Neural progenitor cell (in vitro differentiated cells): ENCODE results near the gene NAP1L5. TPM values are rescaled to one million over a fixed set of nuclear protein-coding genes. Genes with fewer than 3 reads are reported as not detected.
A peak's percentile ranks its signal among the peaks of the same experiment; 100 is the strongest.

Experiments used
- DNase-seq: peaks from one replicate; pipeline ENCODE4 v3.0.0-alpha.2; 2016; ENCODE audit warnings: low spot score
- H2AFZ ChIP-seq: fragments of 200-600 bp; sonication (generic); replicated peaks from 2 replicates; pipeline ENCODE4 v1.6.1; 2016; ENCODE audit warnings: antibody characterized with exemption
- H3F3A ChIP-seq: fragments of 200-600 bp; sonication (generic); 2 replicates; pipeline ENCODE4 v1.6.1; 2016; ENCODE audit warnings: antibody characterized with exemption, low read depth
- H3K27ac ChIP-seq: fragments of 200-600 bp; sonication (generic); 2 replicates; pipeline ENCODE4 v1.5.1; 2016; ENCODE audit warnings: mild to moderate bottlenecking
- H3K27me3 ChIP-seq: fragments of 200-600 bp; sonication (generic); 2 replicates; pipeline ENCODE4 v1.6.1; 2016; ENCODE audit warnings: mild to moderate bottlenecking, moderate library complexity
- H3K36me3 ChIP-seq: fragments of 200-600 bp; sonication (generic); 2 replicates; pipeline ENCODE4 v1.5.1; 2016
- H3K4me1 ChIP-seq: fragments of 200-600 bp; sonication (generic); 2 replicates; pipeline ENCODE4 v1.6.1; 2016; ENCODE audit warnings: mixed run types
- H3K4me2 ChIP-seq: fragments of 200-600 bp; sonication (generic); 2 replicates; pipeline ENCODE4 v1.6.1; 2016
- H3K4me3 ChIP-seq: fragments of 200-600 bp; sonication (generic); 2 replicates; pipeline ENCODE4 v1.5.1; 2016
- H3K79me2 ChIP-seq: fragments of 200-600 bp; sonication (generic); 2 replicates; pipeline ENCODE4 v1.6.1; 2016; ENCODE audit warnings: low read depth
- H3K9ac ChIP-seq: fragments of 200-600 bp; sonication (generic); 2 replicates; pipeline ENCODE4 v1.6.1; 2016
- H3K9me3 ChIP-seq: fragments of 200-600 bp; sonication (generic); 2 replicates; pipeline ENCODE4 v1.5.1; 2016; ENCODE audit warnings: low read depth
- H4K20me1 ChIP-seq: fragments of 200-600 bp; sonication (generic); 2 replicates; pipeline ENCODE4 v1.6.1; 2016; ENCODE audit warnings: low read depth
- H3K27ac Mint-ChIP-seq: 3 replicates; pipeline ENCODE4 v1.8.0; 2021; ENCODE audit warnings: mixed read lengths
- H3K27me3 Mint-ChIP-seq: 2 replicates; pipeline ENCODE4 v1.8.0; 2022; ENCODE audit warnings: low read depth, mild to moderate bottlenecking, inconsistent platforms, moderate library complexity, mixed read lengths; ENCODE audit not compliant: insufficient read depth
- H3K36me3 Mint-ChIP-seq: 3 replicates; pipeline ENCODE4 v1.8.0; 2021; ENCODE audit warnings: mixed read lengths
- H3K4me1 Mint-ChIP-seq: 3 replicates; pipeline ENCODE4 v1.8.0; 2021; ENCODE audit warnings: mixed read lengths
- H3K4me3 Mint-ChIP-seq: 3 replicates; pipeline ENCODE4 v1.8.0; 2021; ENCODE audit warnings: mild to moderate bottlenecking, moderate library complexity, mixed read lengths
- H3K9me3 Mint-ChIP-seq: 3 replicates; pipeline ENCODE4 v1.8.0; 2020; ENCODE audit warnings: mixed read lengths
- CTCF ChIP-seq: fragments of 200-600 bp; sonication (generic); IDR thresholded peaks from 2 replicates; pipeline ENCODE4 v1.5.1; 2017; ENCODE audit warnings: antibody characterized with exemption, mild to moderate bottlenecking
- EZH2 ChIP-seq: fragments of 200-600 bp; sonication (generic); IDR thresholded peaks from 2 replicates; pipeline ENCODE4 v1.6.1; 2017; ENCODE audit warnings: antibody characterized with exemption, mild to moderate bottlenecking, moderate library complexity
- EZH2phosphoT487 ChIP-seq: fragments of 200-600 bp; sonication (generic); IDR thresholded peaks from 2 replicates; pipeline ENCODE4 v1.6.1; 2017; ENCODE audit warnings: antibody characterized with exemption
- total RNA-seq: library from RNA; depleted of rRNA; stranded (reverse); fragments of >200 nt; gene quantifications from 2 replicates; pipeline ENCODE4 v1.2.3, GENCODE V29; 2015; ENCODE audit warnings: low replicate concordance

Gene NAP1L5
- total RNA-seq, 1 donor from 2014 or later: 6.9 TPM

- Mint-ChIP-seq H3K36me3 (peaks cover 10% of the 10 kb centered on the region), H3K27ac (no peak overlapping the region), H3K4me3 (no peak overlapping the region), H3K4me1 (peaks cover 11% of the 10 kb centered on the region), H3K27me3 (no peaks in the 10 kb centered on the region), H3K9me3 (no peaks in the 10 kb centered on the region)
- Histone ChIP-seq H3K27me3 (no peaks in the 10 kb centered on the region), H3K27ac (peak overlapping the region; percentile 58), H3K9ac (no peak overlapping the region), H3K4me1 (peaks cover 16% of the 10 kb centered on the region), H3K79me2 (no peaks in the 10 kb centered on the region), H3K4me3 (no peak overlapping the region), H3K36me3 (no peaks in the 10 kb centered on the region), H3K4me2 (peak overlapping the region; percentile 53), H3F3A (peaks cover 14% of the 10 kb centered on the region), H3K9me3 (no peaks in the 10 kb centered on the region), H4K20me1 (peaks cover 11% of the 10 kb centered on the region), H2AFZ (no peak overlapping the region)
- TF ChIP-seq EZH2: no peak
- no peak for TF ChIP-seq CTCF
- no peak for TF ChIP-seq EZH2phosphoT487
- peak; percentile 54 for DNase-seq
Observed at GRCh38 chr4:88737307-88737941, 39.8 kb upstream of the NAP1L5 start.

- Histone ChIP-seq H3K79me2 (no peaks in the 10 kb centered on the region), H3K9ac (no peak overlapping the region), H4K20me1 (peaks cover 11% of the 10 kb centered on the region), H3F3A (peaks cover 14% of the 10 kb centered on the region), H2AFZ (no peak overlapping the region), H3K4me1 (peaks cover 16% of the 10 kb centered on the region), H3K27ac (no peak overlapping the region), H3K9me3 (no peaks in the 10 kb centered on the region), H3K4me3 (no peak overlapping the region), H3K36me3 (no peaks in the 10 kb centered on the region), H3K4me2 (no peak overlapping the region), H3K27me3 (no peaks in the 10 kb centered on the region)
- no peak for DNase-seq
- Mint-ChIP-seq H3K36me3 (peaks cover 11% of the 10 kb centered on the region), H3K27ac (no peak overlapping the region), H3K9me3 (no peaks in the 10 kb centered on the region), H3K4me1 (peaks cover 11% of the 10 kb centered on the region), H3K27me3 (no peaks in the 10 kb centered on the region), H3K4me3 (no peak overlapping the region)
- TF ChIP-seq EZH2phosphoT487 (no peak), CTCF (no peak), EZH2 (no peak)
Observed at GRCh38 chr4:88736264-88736663, 38.6 kb upstream of the NAP1L5 start.

GRCh38 chr4:88735564-88735963, 37.9 kb upstream of the NAP1L5 start:
- Histone ChIP-seq H4K20me1 (peaks cover 11% of the 10 kb centered on the region), H2AFZ (no peak overlapping the region), H3F3A (peaks cover 14% of the 10 kb centered on the region), H3K36me3 (no peaks in the 10 kb centered on the region), H3K27me3 (no peaks in the 10 kb centered on the region), H3K9ac (no peak overlapping the region), H3K79me2 (no peaks in the 10 kb centered on the region), H3K4me1 (peaks cover 16% of the 10 kb centered on the region), H3K4me3 (no peak overlapping the region), H3K4me2 (no peak overlapping the region), H3K9me3 (no peaks in the 10 kb centered on the region), H3K27ac (no peak overlapping the region)
- H3K27ac Mint-ChIP-seq: no peak overlapping the region
- H3K36me3 Mint-ChIP-seq: peaks cover 12% of the 10 kb centered on the region
- peaks cover 11% of the 10 kb centered on the region for H3K4me1 Mint-ChIP-seq
- no peaks in the 10 kb centered on the region for H3K9me3 Mint-ChIP-seq
- H3K4me3 Mint-ChIP-seq: no peak overlapping the region
- TF ChIP-seq CTCF: no peak
- no peak for TF ChIP-seq EZH2
- TF ChIP-seq EZH2phosphoT487: no peak
- DNase-seq: no peak
- no peaks in the 10 kb centered on the region for H3K27me3 Mint-ChIP-seq
